GM23338 (cell line): Measurements from ENCODE around the gene TTC28. TPM values are rescaled to one million over a fixed set of nuclear protein-coding genes. Genes with fewer than 3 reads are reported as not detected.

ENCODE experiments used
- ATAC-seq: fragments of 200-7000 bp; cut with Tn5 transposase; 3 replicates; pipeline ENCODE4 v1.9.1; 2020
- DNase-seq: peaks from one replicate; pipeline ENCODE4 v3.0.0-alpha.2; 2015; ENCODE audit warnings: low spot score
- H2AFZ ChIP-seq: fragments of 200-600 bp; sonication (generic); 2 replicates; pipeline ENCODE4 v1.8.0; 2016; ENCODE audit warnings: antibody characterized with exemption, mild to moderate bottlenecking, moderate library complexity
- H3F3A ChIP-seq: fragments of 200-600 bp; sonication (generic); replicated peaks from 2 replicates; pipeline ENCODE4 v1.8.0; 2017; ENCODE audit warnings: antibody characterized with exemption, mixed run types, low read depth
- H3K27ac ChIP-seq: fragments of 200-600 bp; sonication (generic); 2 replicates; pipeline ENCODE4 v1.6.1; 2016; ENCODE audit warnings: low read depth
- H3K27me3 ChIP-seq: fragments of 200-600 bp; sonication (generic); 2 replicates; pipeline ENCODE4 v1.8.0; 2016; ENCODE audit warnings: mild to moderate bottlenecking, mixed run types, moderate library complexity; ENCODE audit not compliant: insufficient read depth
- H3K36me3 ChIP-seq: fragments of 200-600 bp; sonication (generic); 2 replicates; pipeline ENCODE4 v1.8.0; 2016; ENCODE audit warnings: mild to moderate bottlenecking; ENCODE audit not compliant: insufficient read depth
- H3K4me1 ChIP-seq: fragments of 200-600 bp; sonication (generic); 2 replicates; pipeline ENCODE4 v1.8.0; 2016; ENCODE audit warnings: mild to moderate bottlenecking, moderate library complexity; ENCODE audit not compliant: insufficient read depth
- H3K4me2 ChIP-seq: fragments of 200-600 bp; sonication (generic); 2 replicates; pipeline ENCODE4 v1.7.1; 2017; ENCODE audit warnings: mixed run types
- H3K4me3 ChIP-seq: fragments of 200-600 bp; sonication (generic); 2 replicates; pipeline ENCODE4 v1.6.1; 2016; ENCODE audit warnings: mixed run types
- H3K79me2 ChIP-seq: fragments of 200-600 bp; sonication (generic); replicated peaks from 2 replicates; pipeline ENCODE4 v1.8.0; 2017; ENCODE audit warnings: mild to moderate bottlenecking; ENCODE audit not compliant: insufficient read depth
- H3K9me2 ChIP-seq: fragments of 200-600 bp; sonication (generic); 2 replicates; pipeline ENCODE4 v1.8.0; 2017; ENCODE audit not compliant: insufficient read depth
- H4K20me1 ChIP-seq: fragments of 200-600 bp; sonication (generic); replicated peaks from 2 replicates; pipeline ENCODE4 v1.8.0; 2017; ENCODE audit warnings: mild to moderate bottlenecking; ENCODE audit not compliant: insufficient read depth
- H3K27ac Mint-ChIP-seq: 2 replicates; pipeline ENCODE4 v1.8.0; 2020; ENCODE audit warnings: inconsistent platforms, mild to moderate bottlenecking, moderate library complexity, mixed read lengths
- H3K27me3 Mint-ChIP-seq: 3 replicates; pipeline ENCODE4 v1.8.0; 2022; ENCODE audit warnings: low read depth, mild to moderate bottlenecking, moderate library complexity, mixed read lengths, inconsistent platforms; ENCODE audit not compliant: insufficient read depth, poor library complexity
- H3K36me3 Mint-ChIP-seq: 3 replicates; pipeline ENCODE4 v1.8.0; 2021; ENCODE audit warnings: low read depth, mild to moderate bottlenecking, inconsistent platforms, moderate library complexity, mixed read lengths
- H3K4me1 Mint-ChIP-seq: 3 replicates; pipeline ENCODE4 v1.8.0; 2020; ENCODE audit warnings: mild to moderate bottlenecking, inconsistent platforms, mixed read lengths
- H3K4me3 Mint-ChIP-seq: 3 replicates; pipeline ENCODE4 v1.8.0; 2021; ENCODE audit warnings: moderate library complexity, mild to moderate bottlenecking, inconsistent platforms, mixed read lengths
- H3K9me3 Mint-ChIP-seq: 3 replicates; pipeline ENCODE4 v1.8.0; 2020; ENCODE audit warnings: moderate library complexity, mild to moderate bottlenecking, inconsistent platforms, mixed read lengths
- CREB1 ChIP-seq: fragments of 250-450 bp; sonication (Bioruptor Pico); IDR thresholded peaks from 2 replicates; pipeline ENCODE4 v1.5.0; 2020; ENCODE audit warnings: low read depth, mild to moderate bottlenecking, moderate library complexity
- EZH2 ChIP-seq: fragments of 200-600 bp; sonication (generic); IDR thresholded peaks from one replicate; pipeline ENCODE4 v1.8.0; 2017; ENCODE audit warnings: antibody characterized with exemption, mild to moderate bottlenecking, low read depth; ENCODE audit not compliant: unreplicated experiment
- EZH2phosphoT487 ChIP-seq: fragments of 200-600 bp; sonication (generic); IDR thresholded peaks from one replicate; pipeline ENCODE4 v1.8.1; 2018; ENCODE audit warnings: antibody characterized with exemption; ENCODE audit not compliant: unreplicated experiment
- JUNB ChIP-seq: IDR thresholded peaks from one replicate; pipeline ENCODE4 v1.6.1; 2016; ENCODE audit warnings: antibody characterized with exemption; ENCODE audit not compliant: unreplicated experiment
- NANOG ChIP-seq: IDR thresholded peaks from 2 replicates; pipeline ENCODE4 v1.6.1; 2016; ENCODE audit warnings: antibody characterized with exemption, borderline replicate concordance
- POLR2AphosphoS5 ChIP-seq: IDR thresholded peaks from 2 replicates; pipeline ENCODE4 v1.6.1; 2016; ENCODE audit warnings: antibody characterized with exemption, low read depth
- STAT1 ChIP-seq: IDR thresholded peaks from one replicate; pipeline ENCODE4 v1.6.1; 2016; ENCODE audit warnings: antibody characterized with exemption; ENCODE audit not compliant: unreplicated experiment
- ZNF114 ChIP-seq: fragments of 250-450 bp; sonication (Bioruptor Pico); IDR thresholded peaks from 2 replicates; pipeline ENCODE4 v1.5.0; 2020; ENCODE audit warnings: mild to moderate bottlenecking, moderate library complexity
- ZNF331 ChIP-seq: fragments of 250-450 bp; sonication (Bioruptor Pico); IDR thresholded peaks from 2 replicates; pipeline ENCODE4 v1.5.0; 2020; ENCODE audit warnings: low read depth, mild to moderate bottlenecking, moderate library complexity
- polyA plus RNA-seq: library from polyadenylated mRNA; unstranded; fragments of >200 nt; fragmentation: Nextera tagmentation; extraction: Ambion mirVana; gene quantifications from 2 replicates; pipeline ENCODE4 v1.2.1, GENCODE V29; 2016
- total RNA-seq: library from RNA; depleted of rRNA; stranded (reverse); fragments of >200 nt; shearing (Covaris generic); gene quantifications from 2 replicates; pipeline ENCODE4 v1.2.3, GENCODE V29; 2014
- TF ChIP-seq, protein P1 (sequence below): IDR thresholded peaks from 2 replicates; pipeline ENCODE4 v1.6.1; 2016; ENCODE audit warnings: antibody characterized with exemption
- TF ChIP-seq, protein P2 (sequence below): IDR thresholded peaks from one replicate; pipeline ENCODE4 v1.6.1; 2018; ENCODE audit warnings: antibody characterized with exemption; ENCODE audit not compliant: unreplicated experiment
- TF ChIP-seq, protein P3 (sequence below): fragments of 250-450 bp; sonication (Bioruptor Pico); IDR thresholded peaks from 2 replicates; pipeline ENCODE4 v1.5.0; 2020; ENCODE audit warnings: mild to moderate bottlenecking, moderate library complexity
- TF ChIP-seq, protein P4 (sequence below), 2 experiments: fragments of 200-600 bp in 1 of 2; sonication (generic) in 1 of 2; conservative IDR thresholded peaks; 2 replicates each; pipeline versions ENCODE4 v1.5.1 to v1.6.1; 2016 to 2017; ENCODE audit warnings: antibody characterized with exemption in 2 of 2, low read depth in 2 of 2, mild to moderate bottlenecking in 2 of 2, moderate library complexity in 1 of 2

The TTC28 gene
- total and polyA plus RNA-seq, 2 experiments from 2014 or later, result 4.5 to 16.1 TPM

DNA sequence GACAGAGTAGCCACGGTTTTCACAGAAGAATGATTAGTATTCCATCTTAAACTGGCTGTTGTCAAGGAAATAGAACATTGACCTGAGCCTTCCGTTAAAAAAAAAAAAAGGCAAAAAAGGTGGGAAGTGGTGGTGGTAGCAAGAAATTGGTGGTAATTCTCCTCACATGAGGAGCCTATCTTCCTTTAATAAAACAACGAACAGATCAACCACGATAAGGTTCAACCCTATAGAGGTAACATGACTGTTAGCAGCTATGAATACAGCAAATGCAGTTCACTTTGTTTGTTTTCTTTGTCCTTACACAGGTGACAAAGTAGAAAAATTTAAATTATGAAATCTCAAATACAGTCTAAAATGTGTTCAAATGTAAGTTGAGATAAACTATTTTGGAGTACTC is 181.6 kb downstream of the TTC28 start:
- no peaks in the 10 kb centered on the region for H4K20me1 ChIP-seq
- H3K27me3 ChIP-seq, result no peaks in the 10 kb centered on the region
- no peak overlapping the region for H3K4me3 ChIP-seq
- H3K27ac Mint-ChIP-seq, result no peak overlapping the region
- no peak for ATAC-seq
- peaks cover 6% of the 10 kb centered on the region; the same call in 2 of the 3 replicates for H3K4me1 Mint-ChIP-seq
- no peak overlapping the region for H3K4me3 Mint-ChIP-seq
- H3K9me2 ChIP-seq, result no peaks in the 10 kb centered on the region
- TF ChIP-seq STAT1, result no peak
- no peak for TF ChIP-seq ZNF114 (CRISPR knock-in tag)
- TF ChIP-seq, protein P1, sequence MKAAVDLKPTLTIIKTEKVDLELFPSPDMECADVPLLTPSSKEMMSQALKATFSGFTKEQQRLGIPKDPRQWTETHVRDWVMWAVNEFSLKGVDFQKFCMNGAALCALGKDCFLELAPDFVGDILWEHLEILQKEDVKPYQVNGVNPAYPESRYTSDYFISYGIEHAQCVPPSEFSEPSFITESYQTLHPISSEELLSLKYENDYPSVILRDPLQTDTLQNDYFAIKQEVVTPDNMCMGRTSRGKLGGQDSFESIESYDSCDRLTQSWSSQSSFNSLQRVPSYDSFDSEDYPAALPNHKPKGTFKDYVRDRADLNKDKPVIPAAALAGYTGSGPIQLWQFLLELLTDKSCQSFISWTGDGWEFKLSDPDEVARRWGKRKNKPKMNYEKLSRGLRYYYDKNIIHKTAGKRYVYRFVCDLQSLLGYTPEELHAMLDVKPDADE, result no peak
- TF ChIP-seq EZH2, result no peak
- no peak for TF ChIP-seq POLR2AphosphoS5
- TF ChIP-seq, protein P2, sequence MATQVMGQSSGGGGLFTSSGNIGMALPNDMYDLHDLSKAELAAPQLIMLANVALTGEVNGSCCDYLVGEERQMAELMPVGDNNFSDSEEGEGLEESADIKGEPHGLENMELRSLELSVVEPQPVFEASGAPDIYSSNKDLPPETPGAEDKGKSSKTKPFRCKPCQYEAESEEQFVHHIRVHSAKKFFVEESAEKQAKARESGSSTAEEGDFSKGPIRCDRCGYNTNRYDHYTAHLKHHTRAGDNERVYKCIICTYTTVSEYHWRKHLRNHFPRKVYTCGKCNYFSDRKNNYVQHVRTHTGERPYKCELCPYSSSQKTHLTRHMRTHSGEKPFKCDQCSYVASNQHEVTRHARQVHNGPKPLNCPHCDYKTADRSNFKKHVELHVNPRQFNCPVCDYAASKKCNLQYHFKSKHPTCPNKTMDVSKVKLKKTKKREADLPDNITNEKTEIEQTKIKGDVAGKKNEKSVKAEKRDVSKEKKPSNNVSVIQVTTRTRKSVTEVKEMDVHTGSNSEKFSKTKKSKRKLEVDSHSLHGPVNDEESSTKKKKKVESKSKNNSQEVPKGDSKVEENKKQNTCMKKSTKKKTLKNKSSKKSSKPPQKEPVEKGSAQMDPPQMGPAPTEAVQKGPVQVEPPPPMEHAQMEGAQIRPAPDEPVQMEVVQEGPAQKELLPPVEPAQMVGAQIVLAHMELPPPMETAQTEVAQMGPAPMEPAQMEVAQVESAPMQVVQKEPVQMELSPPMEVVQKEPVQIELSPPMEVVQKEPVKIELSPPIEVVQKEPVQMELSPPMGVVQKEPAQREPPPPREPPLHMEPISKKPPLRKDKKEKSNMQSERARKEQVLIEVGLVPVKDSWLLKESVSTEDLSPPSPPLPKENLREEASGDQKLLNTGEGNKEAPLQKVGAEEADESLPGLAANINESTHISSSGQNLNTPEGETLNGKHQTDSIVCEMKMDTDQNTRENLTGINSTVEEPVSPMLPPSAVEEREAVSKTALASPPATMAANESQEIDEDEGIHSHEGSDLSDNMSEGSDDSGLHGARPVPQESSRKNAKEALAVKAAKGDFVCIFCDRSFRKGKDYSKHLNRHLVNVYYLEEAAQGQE, result no peak
- TF ChIP-seq JUNB, result no peak
- no peak for TF ChIP-seq EZH2phosphoT487
- no peak for TF ChIP-seq NANOG
- TF ChIP-seq ZNF331 (CRISPR knock-in tag), result no peak
- TF ChIP-seq, protein P3, sequence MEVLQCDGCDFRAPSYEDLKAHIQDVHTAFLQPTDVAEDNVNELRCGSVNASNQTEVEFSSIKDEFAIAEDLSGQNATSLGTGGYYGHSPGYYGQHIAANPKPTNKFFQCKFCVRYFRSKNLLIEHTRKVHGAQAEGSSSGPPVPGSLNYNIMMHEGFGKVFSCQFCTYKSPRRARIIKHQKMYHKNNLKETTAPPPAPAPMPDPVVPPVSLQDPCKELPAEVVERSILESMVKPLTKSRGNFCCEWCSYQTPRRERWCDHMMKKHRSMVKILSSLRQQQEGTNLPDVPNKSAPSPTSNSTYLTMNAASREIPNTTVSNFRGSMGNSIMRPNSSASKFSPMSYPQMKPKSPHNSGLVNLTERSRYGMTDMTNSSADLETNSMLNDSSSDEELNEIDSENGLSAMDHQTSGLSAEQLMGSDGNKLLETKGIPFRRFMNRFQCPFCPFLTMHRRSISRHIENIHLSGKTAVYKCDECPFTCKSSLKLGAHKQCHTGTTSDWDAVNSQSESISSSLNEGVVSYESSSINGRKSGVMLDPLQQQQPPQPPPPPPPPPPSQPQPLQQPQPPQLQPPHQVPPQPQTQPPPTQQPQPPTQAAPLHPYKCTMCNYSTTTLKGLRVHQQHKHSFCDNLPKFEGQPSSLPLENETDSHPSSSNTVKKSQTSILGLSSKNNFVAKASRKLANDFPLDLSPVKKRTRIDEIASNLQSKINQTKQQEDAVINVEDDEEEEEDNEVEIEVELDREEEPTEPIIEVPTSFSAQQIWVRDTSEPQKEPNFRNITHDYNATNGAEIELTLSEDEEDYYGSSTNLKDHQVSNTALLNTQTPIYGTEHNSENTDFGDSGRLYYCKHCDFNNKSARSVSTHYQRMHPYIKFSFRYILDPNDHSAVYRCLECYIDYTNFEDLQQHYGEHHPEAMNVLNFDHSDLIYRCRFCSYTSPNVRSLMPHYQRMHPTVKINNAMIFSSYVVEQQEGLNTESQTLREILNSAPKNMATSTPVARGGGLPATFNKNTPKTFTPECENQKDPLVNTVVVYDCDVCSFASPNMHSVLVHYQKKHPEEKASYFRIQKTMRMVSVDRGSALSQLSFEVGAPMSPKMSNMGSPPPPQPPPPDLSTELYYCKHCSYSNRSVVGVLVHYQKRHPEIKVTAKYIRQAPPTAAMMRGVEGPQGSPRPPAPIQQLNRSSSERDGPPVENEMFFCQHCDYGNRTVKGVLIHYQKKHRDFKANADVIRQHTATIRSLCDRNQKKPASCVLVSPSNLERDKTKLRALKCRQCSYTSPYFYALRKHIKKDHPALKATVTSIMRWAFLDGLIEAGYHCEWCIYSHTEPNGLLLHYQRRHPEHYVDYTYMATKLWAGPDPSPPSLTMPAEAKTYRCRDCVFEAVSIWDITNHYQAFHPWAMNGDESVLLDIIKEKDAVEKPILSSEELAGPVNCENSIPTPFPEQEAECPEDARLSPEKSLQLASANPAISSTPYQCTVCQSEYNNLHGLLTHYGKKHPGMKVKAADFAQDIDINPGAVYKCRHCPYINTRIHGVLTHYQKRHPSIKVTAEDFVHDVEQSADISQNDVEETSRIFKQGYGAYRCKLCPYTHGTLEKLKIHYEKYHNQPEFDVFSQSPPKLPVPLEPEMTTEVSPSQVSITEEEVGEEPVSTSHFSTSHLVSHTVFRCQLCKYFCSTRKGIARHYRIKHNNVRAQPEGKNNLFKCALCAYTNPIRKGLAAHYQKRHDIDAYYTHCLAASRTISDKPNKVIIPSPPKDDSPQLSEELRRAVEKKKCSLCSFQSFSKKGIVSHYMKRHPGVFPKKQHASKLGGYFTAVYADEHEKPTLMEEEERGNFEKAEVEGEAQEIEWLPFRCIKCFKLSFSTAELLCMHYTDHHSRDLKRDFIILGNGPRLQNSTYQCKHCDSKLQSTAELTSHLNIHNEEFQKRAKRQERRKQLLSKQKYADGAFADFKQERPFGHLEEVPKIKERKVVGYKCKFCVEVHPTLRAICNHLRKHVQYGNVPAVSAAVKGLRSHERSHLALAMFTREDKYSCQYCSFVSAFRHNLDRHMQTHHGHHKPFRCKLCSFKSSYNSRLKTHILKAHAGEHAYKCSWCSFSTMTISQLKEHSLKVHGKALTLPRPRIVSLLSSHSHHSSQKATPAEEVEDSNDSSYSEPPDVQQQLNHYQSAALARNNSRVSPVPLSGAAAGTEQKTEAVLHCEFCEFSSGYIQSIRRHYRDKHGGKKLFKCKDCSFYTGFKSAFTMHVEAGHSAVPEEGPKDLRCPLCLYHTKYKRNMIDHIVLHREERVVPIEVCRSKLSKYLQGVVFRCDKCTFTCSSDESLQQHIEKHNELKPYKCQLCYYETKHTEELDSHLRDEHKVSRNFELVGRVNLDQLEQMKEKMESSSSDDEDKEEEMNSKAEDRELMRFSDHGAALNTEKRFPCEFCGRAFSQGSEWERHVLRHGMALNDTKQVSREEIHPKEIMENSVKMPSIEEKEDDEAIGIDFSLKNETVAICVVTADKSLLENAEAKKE (CRISPR knock-in tag), result no peak
- TF ChIP-seq, protein P4, sequence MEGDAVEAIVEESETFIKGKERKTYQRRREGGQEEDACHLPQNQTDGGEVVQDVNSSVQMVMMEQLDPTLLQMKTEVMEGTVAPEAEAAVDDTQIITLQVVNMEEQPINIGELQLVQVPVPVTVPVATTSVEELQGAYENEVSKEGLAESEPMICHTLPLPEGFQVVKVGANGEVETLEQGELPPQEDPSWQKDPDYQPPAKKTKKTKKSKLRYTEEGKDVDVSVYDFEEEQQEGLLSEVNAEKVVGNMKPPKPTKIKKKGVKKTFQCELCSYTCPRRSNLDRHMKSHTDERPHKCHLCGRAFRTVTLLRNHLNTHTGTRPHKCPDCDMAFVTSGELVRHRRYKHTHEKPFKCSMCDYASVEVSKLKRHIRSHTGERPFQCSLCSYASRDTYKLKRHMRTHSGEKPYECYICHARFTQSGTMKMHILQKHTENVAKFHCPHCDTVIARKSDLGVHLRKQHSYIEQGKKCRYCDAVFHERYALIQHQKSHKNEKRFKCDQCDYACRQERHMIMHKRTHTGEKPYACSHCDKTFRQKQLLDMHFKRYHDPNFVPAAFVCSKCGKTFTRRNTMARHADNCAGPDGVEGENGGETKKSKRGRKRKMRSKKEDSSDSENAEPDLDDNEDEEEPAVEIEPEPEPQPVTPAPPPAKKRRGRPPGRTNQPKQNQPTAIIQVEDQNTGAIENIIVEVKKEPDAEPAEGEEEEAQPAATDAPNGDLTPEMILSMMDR (conservative IDR thresholded peaks at IDR 0.05; ENCODE audit: low read depth in 2 of 2), result no peak
- TF ChIP-seq CREB1, result no peak
- H3K27me3 Mint-ChIP-seq, result peaks cover 2% of the 10 kb centered on the region
- H3F3A ChIP-seq, result no peaks in the 10 kb centered on the region
- no peaks in the 10 kb centered on the region for H3K9me3 Mint-ChIP-seq
- H3K79me2 ChIP-seq, result no peaks in the 10 kb centered on the region
- no peak overlapping the region for H3K27ac ChIP-seq
- H3K36me3 ChIP-seq, result no peaks in the 10 kb centered on the region
- H3K4me1 ChIP-seq, result no peaks in the 10 kb centered on the region
- DNase-seq, result no peak
- no peak overlapping the region for H2AFZ ChIP-seq
- no peaks in the 10 kb centered on the region for H3K36me3 Mint-ChIP-seq
- H3K4me2 ChIP-seq, result no peak overlapping the region
